HFF-Myc (cell line): ENCODE results near the gene PSAPL1.

Experiments
- DNase-seq: peaks from one replicate; pipeline ENCODE4 v3.0.0-alpha.2; 2011; ENCODE audit warnings: low read depth; ENCODE audit errors: extremely low read depth
- H3K4me3 ChIP-seq: replicated peaks from 2 replicates; pipeline ENCODE4 v1.5.1; 2011; ENCODE audit warnings: low read depth, mild to moderate bottlenecking, control low read depth, low read length
- CTCF ChIP-seq: IDR thresholded peaks from 2 replicates; pipeline ENCODE4 v1.5.1; 2012; ENCODE audit warnings: mild to moderate bottlenecking, low read depth, low read length, control low read depth; ENCODE audit errors: missing control alignments

The PSAPL1 gene

GRCh38 chr4:7433376-7434140, 1.2 kb downstream of the PSAPL1 start:
- no peak for DNase-seq
- TF ChIP-seq CTCF = no peak
- no peak overlapping the region for H3K4me3 ChIP-seq

GRCh38 chr4:7432531-7433375, 2.0 kb downstream of the PSAPL1 start:
- no peak overlapping the region for H3K4me3 ChIP-seq
- no peak for DNase-seq
- no peak for TF ChIP-seq CTCF

- no peak overlapping the region for H3K4me3 ChIP-seq
- no peak for TF ChIP-seq CTCF
- no peak for DNase-seq
Observed at GRCh38 chr4:7431696-7432530, 2.8 kb downstream of the PSAPL1 start.

GRCh38 chr4:7430965-7431695, 3.6 kb downstream of the PSAPL1 start:
- H3K4me3 ChIP-seq = no peak overlapping the region
- TF ChIP-seq CTCF = no peak
- no peak for DNase-seq

GRCh38 chr4:7430368-7430964, 4.3 kb downstream of the PSAPL1 start:
- DNase-seq = no peak
- no peak overlapping the region for H3K4me3 ChIP-seq
- TF ChIP-seq CTCF = no peak

DNA sequence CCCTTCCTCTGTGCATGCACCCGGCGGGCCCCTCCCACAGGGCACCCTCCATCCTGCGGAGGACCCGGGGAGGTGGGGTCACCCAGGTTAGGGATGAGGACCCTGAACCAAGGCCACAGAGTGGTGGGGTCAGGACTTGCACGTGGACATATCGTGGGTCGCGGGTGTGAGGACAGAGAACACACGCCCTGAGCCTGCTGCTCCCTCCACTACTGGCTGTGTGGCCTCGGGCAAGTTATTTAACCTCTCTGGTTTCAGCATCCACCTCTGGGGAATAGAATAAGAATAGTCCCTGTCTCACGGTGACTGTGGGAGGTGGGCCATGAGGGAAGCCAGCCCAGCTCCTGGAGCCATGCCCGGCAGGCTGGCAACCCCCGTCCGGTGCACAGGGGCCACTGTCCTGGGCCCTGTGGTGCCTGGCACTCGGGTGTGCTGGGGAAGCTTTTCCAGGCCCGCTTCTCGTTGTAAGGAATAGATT, 5.1 kb downstream of the PSAPL1 start:
- no peak overlapping the region for H3K4me3 ChIP-seq
- TF ChIP-seq CTCF = no peak
- DNase-seq = no peak
